DND-41 (cell line): ENCODE results near the gene NECTIN1.

Experiments
- CTCF ChIP-seq: IDR thresholded peaks from 2 replicates; pipeline ENCODE4 v1.5.1; 2012; ENCODE audit warnings: borderline replicate concordance, low read length, moderate library complexity, mild to moderate bottlenecking; ENCODE audit not compliant: poor library complexity, severe bottlenecking; ENCODE audit errors: extremely low read depth
- EZH2 ChIP-seq: IDR thresholded peaks from 3 replicates; pipeline ENCODE4 v1.6.1; 2012; ENCODE audit warnings: borderline replicate concordance, low read depth, mild to moderate bottlenecking, moderate library complexity, low read length, inconsistent platforms; ENCODE audit not compliant: severe bottlenecking

- TF ChIP-seq CTCF: no peak
- TF ChIP-seq EZH2: no peak
Measured at GRCh38 chr11:119738059-119738439, 9.0 kb upstream of the NECTIN1 start.
